Measurements from ENCODE around the gene RPS6KA3.
A peak's percentile ranks its signal among the peaks of the same experiment; 100 is the strongest.
"Not testable (repeated sequence)": the region's sequence is repeated elsewhere in the genome, so short reads cannot be mapped to it uniquely, and the experiment has no call there.

RPS6KA3 gene

GRCh38 chrX:20141281-20142220 is 125.2 kb downstream of the RPS6KA3 start, which contains the start of gene EIF1AX:
EIF1AX (minus strand) TSS chrX:20141838; CDS start chrX:20141640, 198 bp downstream.
- DNase-seq, result peak; percentile 95

DNA sequence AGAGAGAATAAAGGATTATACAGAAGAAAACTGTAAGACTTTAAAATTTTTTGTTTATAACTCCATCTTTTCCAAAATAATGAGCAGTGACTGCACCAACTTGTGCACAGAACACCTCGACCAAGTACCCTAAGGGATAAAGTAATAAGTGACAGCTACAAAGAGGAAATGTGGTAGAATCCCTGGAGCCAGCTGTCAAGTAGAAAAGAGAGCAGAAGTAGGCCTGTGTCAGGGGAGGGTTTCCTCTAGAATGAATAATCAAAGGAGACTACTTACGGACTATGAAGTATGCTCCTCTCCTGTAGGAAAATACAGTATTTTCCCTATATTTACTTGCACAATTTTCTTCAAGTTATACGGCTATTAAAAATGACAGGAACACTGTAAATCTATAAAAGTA is 126.3 kb downstream of the RPS6KA3 start:
- no peak for DNase-seq

- peak; percentile 24 for DNase-seq
Measured at GRCh38 chrX:20139966-20140365, 126.7 kb downstream of the RPS6KA3 start.

DNA sequence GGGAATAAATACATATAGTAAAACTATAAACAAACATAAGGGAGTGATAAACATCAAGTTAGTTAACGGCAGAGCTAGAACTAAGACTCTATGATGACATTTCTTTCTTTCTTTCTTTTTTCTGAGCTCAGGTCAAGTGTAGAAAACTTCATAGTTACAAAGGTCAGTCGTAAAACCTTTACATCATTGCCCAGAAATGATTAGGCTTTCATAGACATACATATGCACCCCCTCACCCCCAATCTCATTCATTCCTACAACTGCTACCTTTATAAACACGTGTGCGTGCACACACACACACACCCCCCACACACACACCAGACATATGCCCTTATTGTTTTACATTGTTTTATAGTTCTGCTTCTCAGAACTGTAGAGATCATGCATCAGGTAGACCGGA is 130.8 kb downstream of the RPS6KA3 start:
- no peak for DNase-seq

DNA sequence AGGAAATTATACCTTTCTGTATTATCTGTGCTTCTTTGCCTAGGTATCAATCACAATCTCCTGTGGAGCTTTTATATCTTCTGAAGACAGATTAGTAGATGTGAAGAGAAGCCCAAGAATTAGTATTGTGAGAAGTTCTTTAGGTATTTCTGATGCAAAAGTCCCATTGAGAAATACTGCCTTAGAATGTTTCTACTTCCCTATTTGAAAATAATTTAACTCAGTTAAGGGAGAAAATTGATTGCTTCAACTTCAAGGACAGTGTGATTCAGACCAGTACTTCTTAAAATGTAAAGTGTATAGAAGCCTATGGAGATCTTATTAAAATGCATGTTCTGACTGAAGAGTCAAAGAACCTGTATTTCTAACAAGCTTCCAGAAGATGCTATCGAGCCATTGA is 134.0 kb downstream of the RPS6KA3 start:
- DNase-seq, result no peak

DNA sequence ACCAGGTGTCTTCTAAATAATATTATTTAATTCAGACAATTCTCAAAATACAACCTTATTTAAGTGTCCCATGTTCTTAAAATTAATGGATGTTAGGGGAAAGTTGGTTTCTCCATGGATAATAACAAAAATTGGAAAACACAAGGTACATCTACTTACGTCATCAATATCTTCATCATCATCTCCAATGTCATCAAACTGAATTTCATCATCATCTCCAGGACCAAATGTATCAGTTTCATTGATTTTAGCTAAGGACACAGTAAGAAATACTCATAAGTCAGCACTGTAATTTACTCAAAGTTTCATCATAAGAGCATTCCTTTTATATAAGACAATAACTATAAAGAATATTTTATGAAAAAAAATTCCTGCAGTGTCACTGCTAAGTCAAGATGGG is 136.4 kb downstream of the RPS6KA3 start:
- no peak for DNase-seq

DNA sequence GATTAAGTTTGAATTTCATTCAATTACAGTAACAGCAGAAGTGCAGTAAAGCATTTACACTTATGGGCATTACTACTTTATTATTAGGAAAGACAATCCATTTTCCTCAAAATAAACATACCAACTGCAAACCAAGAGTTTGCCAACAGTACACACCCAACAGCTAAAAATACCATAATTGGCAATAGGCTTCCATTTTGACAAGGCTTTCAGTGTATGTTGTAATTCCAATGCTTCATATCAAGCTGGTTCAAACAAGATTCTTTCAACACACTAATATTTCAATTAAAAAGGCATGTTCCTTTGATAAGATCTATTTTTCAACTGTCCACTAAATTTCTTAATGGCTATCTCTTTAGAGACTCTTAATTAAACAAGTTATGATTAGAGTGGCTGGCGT is 137.2 kb downstream of the RPS6KA3 start:
- DNase-seq, result no peak

DNA sequence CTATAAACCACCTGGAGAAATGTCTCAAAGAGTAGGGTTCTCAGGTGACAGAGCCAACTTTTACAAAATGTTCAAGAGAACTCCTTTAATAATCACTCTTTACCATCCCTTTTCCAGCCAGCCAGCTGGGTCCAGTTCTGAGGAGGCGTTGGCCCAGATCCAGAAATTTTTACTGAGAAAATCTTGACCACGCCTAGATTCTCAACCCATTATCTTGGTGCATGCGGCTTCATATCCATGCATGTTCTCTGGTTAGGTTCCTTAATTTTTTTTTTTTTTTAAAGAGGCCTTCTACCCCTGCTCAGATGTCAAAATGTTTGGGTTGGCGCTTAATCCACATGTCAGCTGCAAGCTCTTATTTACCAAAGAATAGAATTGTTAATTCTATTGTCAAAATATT is 138.0 kb downstream of the RPS6KA3 start:
- no peak for DNase-seq

GRCh38 chrX:20127440-20127839 is 139.3 kb downstream of the RPS6KA3 start:
- not testable (repeated sequence) for DNase-seq

DNA sequence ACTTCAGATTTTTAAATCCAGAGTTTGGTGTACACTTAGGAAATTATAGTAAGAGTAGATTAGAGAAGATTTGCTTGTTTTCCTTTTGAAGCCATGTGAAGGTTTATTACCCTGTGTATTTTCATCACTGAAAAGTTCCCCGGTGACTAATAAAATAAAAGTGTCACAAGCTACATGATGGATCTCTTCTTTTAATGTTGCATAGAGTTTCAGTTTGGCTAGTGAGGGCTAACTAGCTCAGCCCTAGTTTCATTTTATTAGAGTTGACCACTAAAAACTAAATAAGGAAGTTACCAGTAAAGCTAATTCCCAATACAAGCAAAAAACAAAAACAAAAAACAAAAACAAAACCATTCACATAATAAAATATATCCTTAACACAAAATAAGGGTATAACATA is 139.9 kb downstream of the RPS6KA3 start:
- DNase-seq, result not testable (repeated sequence)

GRCh38 chrX:20124964-20125363 is 141.7 kb downstream of the RPS6KA3 start:
- DNase-seq, result no peak

DNA sequence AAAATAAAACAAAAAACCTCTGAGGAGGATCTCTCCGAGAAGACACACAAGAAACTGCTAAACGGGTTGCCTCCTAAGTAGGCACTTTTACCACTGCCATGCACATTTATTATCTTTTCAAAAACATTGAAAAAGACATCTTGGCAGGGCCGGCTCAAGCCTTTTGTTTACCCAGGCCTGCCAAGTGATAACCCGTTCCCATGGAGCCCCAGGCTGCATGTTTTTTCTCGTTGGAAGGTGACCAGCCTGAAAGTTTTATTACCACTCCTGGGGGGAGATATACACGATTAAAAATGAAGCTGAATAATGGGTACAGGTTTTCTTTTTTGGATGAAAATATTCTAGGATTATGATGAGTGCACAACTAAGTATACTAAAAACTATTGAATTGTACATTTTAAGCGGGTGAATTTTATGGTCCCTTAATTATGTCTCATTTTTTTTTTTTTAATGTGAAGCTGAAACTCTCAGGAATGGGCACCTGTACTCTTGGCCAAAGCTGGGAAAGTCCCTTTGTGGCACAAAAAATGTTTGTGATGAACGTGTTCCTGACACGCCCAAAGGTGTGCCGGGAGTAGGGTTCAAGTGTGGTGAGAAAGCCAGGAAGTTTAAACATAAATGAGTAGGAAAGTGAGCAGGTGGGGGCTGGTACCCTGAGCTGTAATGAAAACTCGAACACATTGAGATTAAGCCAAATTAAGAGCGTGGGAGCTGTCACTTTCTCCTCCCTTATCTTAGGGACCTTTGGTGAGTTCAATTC is 148.5 kb downstream of the RPS6KA3 start:
- no peak for DNase-seq

DNA sequence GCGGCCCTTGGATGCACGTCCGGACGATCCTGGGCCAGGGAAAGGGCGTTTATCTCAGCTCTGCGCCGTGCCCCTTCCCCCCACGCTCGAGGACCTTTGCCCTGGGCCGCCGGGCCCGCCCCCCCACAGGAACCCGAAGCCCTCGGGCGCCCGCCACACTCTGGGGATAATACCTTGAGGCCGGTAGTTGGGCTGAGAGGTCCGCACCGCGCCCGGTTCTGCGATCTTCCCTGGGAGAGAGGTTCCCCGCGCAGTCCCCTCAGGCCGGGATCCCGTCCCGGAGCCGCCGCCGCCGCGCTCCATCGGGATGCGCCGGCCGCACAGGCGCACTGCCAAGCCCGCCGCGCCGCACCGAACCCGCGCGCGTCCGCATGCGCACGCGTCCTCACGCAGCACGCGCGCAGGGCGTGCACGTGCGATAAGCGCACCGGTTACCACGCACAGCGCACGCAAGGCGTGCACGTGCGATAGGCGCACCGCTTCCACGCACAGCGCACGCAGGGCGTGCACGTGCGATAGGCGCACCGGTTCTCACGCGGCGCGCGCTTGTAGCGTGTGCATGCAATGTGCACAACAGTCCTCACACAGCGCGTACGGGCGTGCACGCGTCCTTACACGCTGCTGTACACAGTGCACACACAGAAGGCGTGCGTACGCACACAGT is 150.0 kb downstream of the RPS6KA3 start, which contains the start of gene MAP7D2:
MAP7D2 (minus strand) TSS at position 331 of the 664 bp plus-strand sequence; CDS start at position 303, 28 bp downstream.
- no peak for DNase-seq

DNA sequence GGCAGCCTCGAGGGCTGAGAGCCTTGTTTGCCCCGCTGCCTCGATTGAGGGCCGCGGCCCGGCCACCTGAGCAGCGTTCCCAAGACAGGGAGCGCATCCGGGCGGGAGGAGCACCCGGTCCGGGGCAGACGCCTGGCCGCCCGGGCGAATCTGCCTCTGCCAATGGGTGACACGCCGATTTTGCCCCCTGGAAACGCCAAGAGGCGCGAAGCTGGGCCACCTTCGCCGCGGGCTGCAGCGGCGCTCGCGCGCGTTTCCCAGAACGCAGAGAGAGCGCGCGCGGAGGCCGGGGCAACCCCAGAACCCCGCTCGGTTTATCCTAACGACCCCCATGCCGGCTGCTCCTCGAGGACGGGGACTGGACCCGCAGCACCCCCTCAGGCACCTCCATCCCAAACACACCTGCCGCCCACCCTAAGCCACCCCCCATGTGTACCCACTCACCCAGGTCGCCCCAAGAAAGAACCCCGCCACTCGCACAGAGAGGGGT is 150.6 kb downstream of the RPS6KA3 start:
- no peak for DNase-seq

DNA sequence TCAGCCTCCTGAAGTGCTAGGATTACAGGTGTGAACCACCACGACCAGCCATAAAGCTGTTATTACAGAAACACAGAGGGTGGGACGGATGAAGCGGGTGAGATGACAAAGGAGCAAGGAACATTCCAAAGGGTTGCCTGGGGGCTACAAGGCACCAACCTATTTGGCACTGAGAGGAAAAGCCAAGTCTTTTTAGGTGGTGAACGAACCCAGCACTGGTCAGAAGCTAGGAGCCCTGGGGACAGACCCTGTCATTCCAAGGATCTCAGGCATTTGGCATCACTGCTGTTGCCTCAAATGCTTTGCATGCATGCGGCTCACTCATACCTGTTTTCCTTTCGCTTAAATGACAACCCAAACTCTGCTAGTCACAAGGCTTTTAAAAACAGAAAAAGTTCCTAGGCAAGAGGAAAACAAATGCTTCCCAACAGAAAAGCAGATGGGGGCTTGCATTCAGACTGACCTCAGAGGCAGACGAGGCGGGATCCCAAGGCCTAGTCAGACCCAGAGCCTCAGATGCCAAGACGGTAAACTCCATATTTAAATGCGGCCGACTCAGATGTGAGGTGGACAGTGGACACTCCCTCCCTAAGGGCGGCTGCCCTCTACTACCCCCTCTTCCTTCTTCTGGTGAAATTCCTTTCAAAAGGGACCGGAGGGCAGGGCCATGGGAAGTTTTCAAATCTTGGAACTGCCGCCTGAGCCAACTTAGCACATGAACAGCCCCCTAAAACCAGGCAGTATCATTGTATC is 154.5 kb downstream of the RPS6KA3 start:
- no peak for DNase-seq

- DNase-seq, result no peak
Measured at GRCh38 chrX:20111271-20111670, 155.4 kb downstream of the RPS6KA3 start.

- no peak for DNase-seq
Measured at GRCh38 chrX:20101934-20102581, 164.7 kb downstream of the RPS6KA3 start.

Data from HCEC 1CT (cell line).